K562 (cell line): ENCODE results near the gene MOB1B. TPM values are rescaled to one million over a fixed set of nuclear protein-coding genes. Genes with fewer than 3 reads are reported as not detected.

Experiments used
- CEBPG ChIP-seq, 3 experiments: fragments of 200-800 bp in 1 of 3; sonication (Bioruptor generic) in 1 of 3; sonication (generic) in 1 of 3; formaldehyde crosslinking in 1 of 3; IDR thresholded peaks in 2 of 3; conservative IDR thresholded peaks in 1 of 3; 2 replicates each; pipeline versions ENCODE4 v1.6.1 to v1.8.0; 2016 to 2022; ENCODE audit warnings: missing compliant biosample characterization in 2 of 3, missing genetic modification characterization in 2 of 3, mild to moderate bottlenecking in 1 of 3, missing genetic modification reagents in 1 of 3
- E2F4 ChIP-seq: sonication (generic); formaldehyde crosslinking; IDR thresholded peaks from 2 replicates; pipeline ENCODE4 v1.8.0; 2022; ENCODE audit warnings: mild to moderate bottlenecking, low read depth, missing genetic modification reagents
- FOXP1 ChIP-seq: sonication (generic); formaldehyde crosslinking; IDR thresholded peaks from 2 replicates; pipeline ENCODE4 v1.8.0; 2022; ENCODE audit warnings: mild to moderate bottlenecking, missing genetic modification reagents
- GMEB1 ChIP-seq: fragments of 250-450 bp; sonication (Bioruptor Pico); IDR thresholded peaks from 2 replicates; pipeline ENCODE4 v1.4.0; 2020; ENCODE audit warnings: mild to moderate bottlenecking
- L3MBTL2 ChIP-seq: fragments of 450-650 bp; IDR thresholded peaks from 2 replicates; pipeline ENCODE4 v1.6.1; 2016; ENCODE audit warnings: mild to moderate bottlenecking, moderate library complexity
- LCOR ChIP-seq: sonication (generic); formaldehyde crosslinking; IDR thresholded peaks from 2 replicates; pipeline ENCODE4 v1.8.0; 2022; ENCODE audit warnings: mild to moderate bottlenecking, missing genetic modification reagents
- MTA1 ChIP-seq: fragments of 450-650 bp; IDR thresholded peaks from 2 replicates; pipeline ENCODE4 v1.6.1; 2017; ENCODE audit warnings: borderline replicate concordance
- NR2F6 ChIP-seq: fragments of 450-650 bp; formaldehyde crosslinking; IDR thresholded peaks from 2 replicates; pipeline ENCODE4 v1.4.0; 2020; ENCODE audit warnings: mild to moderate bottlenecking
- PHF8 ChIP-seq: fragments of 200-600 bp; sonication (generic); IDR thresholded peaks from 2 replicates; pipeline ENCODE4 v1.6.1; 2012; ENCODE audit warnings: mixed run types, mild to moderate bottlenecking, inconsistent platforms, low read length, moderate library complexity, borderline replicate concordance
- POLR2AphosphoS2 ChIP-seq: IDR thresholded peaks from 2 replicates; pipeline ENCODE4 v1.6.1; 2012; ENCODE audit warnings: low read length, improper control_type of control experiment
- POLR3A ChIP-seq: IDR thresholded peaks from 2 replicates; pipeline ENCODE4 v1.6.1; 2011; ENCODE audit warnings: borderline replicate concordance, mild to moderate bottlenecking, moderate library complexity; ENCODE audit not compliant: insufficient read length, insufficient read depth; ENCODE audit errors: extremely low read depth
- RB1 ChIP-seq: fragments of 450-650 bp; IDR thresholded peaks from 2 replicates; pipeline ENCODE4 v1.6.1; 2017; ENCODE audit warnings: low read depth, mild to moderate bottlenecking
- SMARCC2 ChIP-seq: fragments of 450-650 bp; IDR thresholded peaks from 2 replicates; pipeline ENCODE4 v1.6.1; 2017; ENCODE audit warnings: antibody characterized with exemption, moderate library complexity, mild to moderate bottlenecking, low read depth
- STAT5A ChIP-seq: IDR thresholded peaks from 2 replicates; pipeline ENCODE4 v1.6.1; 2012; ENCODE audit warnings: low read length, inconsistent platforms, borderline replicate concordance
- THAP12 ChIP-seq: fragments of 250-450 bp; sonication (Bioruptor Pico); IDR thresholded peaks from 2 replicates; pipeline ENCODE4 v1.9.0; 2021; ENCODE audit warnings: mild to moderate bottlenecking, inconsistent platforms
- TOE1 ChIP-seq, 2 experiments: fragments of 450-650 bp in 1 of 2; sonication (generic) in 1 of 2; formaldehyde crosslinking in 1 of 2; IDR thresholded peaks; 2 replicates each; pipeline versions ENCODE4 v1.7.1 to v1.8.0; 2016 to 2022; ENCODE audit warnings: borderline replicate concordance in 2 of 2, mild to moderate bottlenecking in 2 of 2, antibody characterized with exemption in 1 of 2, inconsistent platforms in 1 of 2, low read depth in 1 of 2, missing genetic modification reagents in 1 of 2, moderate library complexity in 1 of 2
- USF1 ChIP-seq: sonication (generic); formaldehyde crosslinking; IDR thresholded peaks from 2 replicates; pipeline ENCODE4 v1.9.0; 2022; ENCODE audit warnings: mild to moderate bottlenecking, missing genetic modification reagents
- ZFPM2 ChIP-seq: fragments of 250-450 bp; sonication (Bioruptor Pico); IDR thresholded peaks from 2 replicates; pipeline ENCODE4 v1.5.1; 2022; ENCODE audit warnings: mild to moderate bottlenecking
- ZNF274 ChIP-seq: IDR thresholded peaks from 2 replicates; pipeline ENCODE4 v1.6.1; 2011; ENCODE audit warnings: low read depth, mild to moderate bottlenecking, low read length, moderate library complexity, borderline replicate concordance
- ZNF311 ChIP-seq: fragments of 250-450 bp; sonication (Bioruptor Pico); IDR thresholded peaks from 2 replicates; pipeline ENCODE4 v1.4.0; 2020; ENCODE audit warnings: mild to moderate bottlenecking, moderate library complexity
- ZNF695 ChIP-seq: fragments of 450-650 bp; formaldehyde crosslinking; IDR thresholded peaks from 2 replicates; pipeline ENCODE4 v1.4.0; 2020; ENCODE audit warnings: mild to moderate bottlenecking, moderate library complexity
- ZNF76 ChIP-seq: fragments of 250-450 bp; sonication (Bioruptor Pico); IDR thresholded peaks from 2 replicates; pipeline ENCODE4 v1.4.0; 2020; ENCODE audit warnings: mild to moderate bottlenecking, moderate library complexity, borderline replicate concordance
- ZNF830 ChIP-seq: fragments of 250-450 bp; sonication (Bioruptor Pico); IDR thresholded peaks from 2 replicates; pipeline ENCODE4 v1.5.0; 2021; ENCODE audit warnings: mild to moderate bottlenecking
- polyA plus RNA-seq, 8 experiments: library from polyadenylated mRNA; depleted of rRNA in 4 of 8; stranded (reverse) in 5 of 8; unstranded in 3 of 8; fragments of >200 nt; fragmentation: Nextera tagmentation in 2 of 8; fragmentation: Illumina TruSeq in 1 of 8; extraction: Ambion mirVana in 2 of 8; extraction: Trizol in 1 of 8; gene quantifications; 2 replicates each; pipeline versions ENCODE4 v1.2.1 to v1.2.3, GENCODE V29; 2011 to 2014; ENCODE audit warnings: inconsistent platforms in 1 of 8, missing spikeins in 1 of 8
- total RNA-seq, 7 experiments: library from RNA; depleted of rRNA in 6 of 7; stranded (reverse); fragments of >200 nt in 6 of 7; fragmentation: Illumina TruSeq in 2 of 7; extraction: Trizol in 2 of 7; gene quantifications; 2 replicates each; pipeline versions ENCODE4 v1.2.1 to v1.2.3, GENCODE V29; 2011 to 2021; ENCODE audit warnings: low replicate concordance in 1 of 7

The MOB1B gene
- total and polyA plus RNA-seq, 9 of the 15 experiments (the other 6 are each of a cell fraction or from before 2014, with no cell fraction given) = 8.4 to 37.8 (median 19.0) TPM

GRCh38 chr4:70901984-70902576 is at the start of gene MOB1B (continued):
- TF ChIP-seq L3MBTL2 (peak; percentile 63), THAP12 (peak; percentile 29; the same call in 1 of the 2 replicates), CEBPG (CRISPR knock-in tag; IDR thresholded peaks at IDR 0.05) (no peak), CEBPG (tag; conservative IDR thresholded peaks at IDR 0.05 in 1 of 2, IDR thresholded peaks at IDR 0.05 in 1 of 2) (no peak), ZNF76 (no peak), ZNF311 (CRISPR knock-in tag) (no peak), ZNF274 (no peak), TOE1 (IDR thresholded peaks at IDR 0.05; ENCODE audit: borderline replicate concordance) (no peak), TOE1 (CRISPR knock-in tag; IDR thresholded peaks at IDR 0.05; ENCODE audit: borderline replicate concordance, low read depth) (no peak), E2F4 (CRISPR knock-in tag) (no peak), MTA1 (no peak), POLR2AphosphoS2 (0 out of 2 replicates have a peak, but pooled peaks have one; percentile 22), PHF8 (peak; percentile 65; the same call in 1 of the 2 replicates), USF1 (CRISPR knock-in tag) (no peak), NR2F6 (CRISPR knock-in tag) (no peak), RB1 (no peak), POLR3A (no peak), SMARCC2 (no peak), FOXP1 (CRISPR knock-in tag) (no peak), LCOR (CRISPR knock-in tag) (no peak), GMEB1 (CRISPR knock-in tag) (0 out of 2 replicates have a peak, but pooled peaks have one; percentile 8), ZNF695 (CRISPR knock-in tag) (no peak), ZFPM2 (CRISPR knock-in tag) (no peak), STAT5A (no peak), ZNF830 (no peak)
